HG03575 (cell line): ENCODE data around the gene RGS6.

ENCODE experiments used
- ATAC-seq: cut with Tn5 transposase; IDR thresholded peaks from one replicate; pipeline ENCODE4 v1.9.1; 2021; ENCODE audit not compliant: unreplicated experiment, insufficient number of reproducible peaks, low FRiP score; ENCODE audit errors: extremely low read depth

RGS6 gene

DNA sequence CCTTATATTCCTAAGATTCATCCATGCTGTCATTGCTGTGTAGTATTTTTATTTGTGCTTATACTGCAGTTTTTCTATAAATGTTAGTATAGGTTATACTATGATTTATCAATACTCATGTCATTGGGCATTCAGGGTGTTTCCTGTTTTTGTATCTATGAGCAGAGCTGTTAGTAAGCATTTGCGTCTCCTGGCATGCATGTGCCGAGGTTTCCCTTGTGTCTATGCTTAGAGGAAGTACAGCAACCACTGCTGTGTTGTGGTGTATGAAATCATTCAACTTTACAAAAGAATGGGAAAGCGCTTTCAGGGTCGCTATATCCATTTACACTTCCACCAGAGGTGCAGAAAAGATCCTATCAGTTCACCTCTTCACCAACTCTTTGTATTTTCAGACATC is 122.7 kb downstream of the RGS6 start:
- ATAC-seq = no peak

DNA sequence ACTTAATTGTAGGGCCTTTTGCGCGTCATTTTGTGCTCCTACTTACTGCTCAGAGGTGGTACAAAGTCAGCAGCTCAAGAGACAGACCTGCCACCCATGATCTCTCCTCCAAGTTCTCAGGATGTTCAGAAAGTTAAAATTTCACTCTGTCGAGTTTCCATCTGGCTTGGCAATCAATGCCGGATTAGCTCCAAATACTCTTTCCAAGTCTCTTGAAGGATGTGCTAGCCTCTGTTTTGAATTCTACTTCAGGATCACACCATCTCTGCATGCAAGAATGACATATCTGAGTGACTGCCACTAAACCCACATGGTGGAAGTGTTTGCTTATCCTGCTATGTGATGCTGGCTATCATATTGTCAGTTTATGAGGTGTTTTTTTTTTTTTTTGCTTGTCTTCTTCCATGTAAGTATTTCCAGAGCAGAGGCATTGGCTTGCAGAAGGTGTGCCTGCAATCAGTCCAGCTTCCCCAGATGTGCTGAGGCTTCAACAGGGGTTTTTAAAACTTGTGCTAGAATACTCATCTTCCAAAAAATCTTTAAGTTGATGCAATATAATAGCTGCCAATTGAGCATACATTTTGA is 125.6 kb downstream of the RGS6 start:
- ATAC-seq = no peak

DNA sequence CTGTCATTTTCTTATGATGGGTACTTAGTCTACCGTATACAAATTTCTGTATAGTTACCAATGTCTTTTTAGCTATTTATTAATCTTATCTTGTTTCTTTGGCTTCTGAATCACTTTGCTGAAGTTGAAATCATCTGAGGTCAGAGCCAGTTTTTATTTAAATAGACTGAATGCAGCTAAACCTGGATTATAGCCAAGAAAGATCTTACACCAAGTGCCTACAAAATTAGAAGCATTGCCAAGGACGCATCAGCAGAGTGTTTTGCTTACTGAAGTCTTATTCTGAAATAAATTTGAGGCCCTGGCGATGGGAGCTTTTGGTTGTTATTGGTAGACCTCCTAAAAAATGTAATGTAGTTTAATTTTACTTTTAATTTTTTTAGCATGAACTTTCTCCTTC is 128.2 kb downstream of the RGS6 start:
- ATAC-seq = no peak

DNA sequence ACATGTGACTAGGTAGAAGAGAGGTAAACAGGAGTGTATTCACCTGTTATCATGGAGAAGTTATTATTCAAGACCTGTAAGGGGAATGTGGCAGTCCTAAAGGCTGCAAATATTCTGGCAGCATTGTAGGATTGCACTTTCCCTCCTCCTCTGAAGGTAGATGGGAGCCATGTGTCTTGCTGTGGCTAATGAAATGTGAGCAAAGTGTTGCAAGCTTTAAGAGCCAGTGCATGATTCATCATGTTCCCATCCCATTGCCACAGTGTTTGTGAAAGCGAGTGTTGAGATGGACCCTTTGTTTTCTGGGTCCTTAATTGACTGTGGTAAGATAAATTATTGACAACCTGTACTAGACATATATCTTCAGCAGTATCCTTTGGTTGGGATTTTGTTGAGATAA is 128.7 kb downstream of the RGS6 start:
- no peak for ATAC-seq

GRCh38 chr14:72061718-72062117 is 129.5 kb downstream of the RGS6 start:
- no peak for ATAC-seq

- ATAC-seq = no peak
These were observed 131.6 kb downstream of the RGS6 start for GRCh38 chr14:72063761-72064282.

DNA sequence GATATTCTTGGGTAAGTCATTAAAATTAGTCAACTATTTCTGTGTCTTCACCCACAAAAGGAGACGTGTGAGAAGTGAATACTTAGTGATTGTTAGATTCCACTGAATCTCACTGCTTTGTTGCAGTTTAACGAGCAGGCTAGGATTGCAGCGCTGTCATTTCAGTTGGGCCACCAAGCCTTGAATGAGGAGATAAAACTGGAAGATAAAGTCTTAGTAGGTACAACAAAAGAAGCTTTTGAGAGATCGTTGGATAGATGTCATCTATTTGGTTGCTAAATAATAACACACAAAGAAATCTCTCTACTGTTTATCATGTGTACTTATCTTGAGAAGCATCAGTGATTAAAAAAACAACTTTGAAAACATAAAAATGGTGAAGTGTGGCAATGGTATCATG is 132.3 kb downstream of the RGS6 start:
- ATAC-seq = no peak

DNA sequence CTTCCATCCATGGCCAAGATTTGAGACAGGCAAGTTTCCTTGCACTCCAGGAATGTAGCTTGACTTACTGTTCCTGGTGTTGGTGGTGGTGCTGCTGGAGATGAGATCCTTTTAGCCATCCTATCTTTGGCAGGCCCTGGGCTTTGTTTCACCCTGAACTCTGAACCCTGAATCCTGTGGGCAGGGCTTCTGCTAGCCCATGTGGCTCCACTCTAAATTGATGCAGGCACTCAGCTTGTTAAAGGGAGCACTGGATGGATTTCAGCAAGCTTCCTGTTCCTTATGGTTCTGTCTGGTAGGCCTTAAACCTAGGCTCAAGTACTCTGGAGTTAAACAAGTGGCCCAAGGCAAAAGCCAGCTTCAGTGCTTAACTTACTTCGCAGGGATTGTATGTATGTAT is 138.2 kb downstream of the RGS6 start:
- ATAC-seq = no peak

- ATAC-seq = no peak
These were observed 143.6 kb downstream of the RGS6 start for GRCh38 chr14:72075649-72076334.

GRCh38 chr14:72081137-72081536 is 148.9 kb downstream of the RGS6 start:
- no peak for ATAC-seq

DNA sequence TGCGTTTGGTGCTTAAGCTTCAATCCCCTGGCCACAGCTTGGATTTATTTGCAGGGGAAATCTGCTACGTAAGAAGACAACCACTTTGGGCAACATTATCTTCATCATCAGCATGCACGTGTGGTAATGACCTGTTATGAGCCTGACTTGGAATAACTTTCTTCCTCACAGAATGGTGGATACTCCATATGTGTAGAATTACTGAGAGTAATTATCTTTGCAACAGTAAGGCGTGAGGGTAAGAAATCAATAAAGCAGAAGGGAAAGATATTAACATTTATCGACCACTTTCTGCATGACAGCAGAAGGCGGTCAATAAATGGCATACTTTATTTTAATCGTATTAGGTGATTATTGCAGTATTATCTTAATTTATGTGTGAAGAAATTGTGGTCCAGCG is 152.7 kb downstream of the RGS6 start:
- ATAC-seq = no peak

DNA sequence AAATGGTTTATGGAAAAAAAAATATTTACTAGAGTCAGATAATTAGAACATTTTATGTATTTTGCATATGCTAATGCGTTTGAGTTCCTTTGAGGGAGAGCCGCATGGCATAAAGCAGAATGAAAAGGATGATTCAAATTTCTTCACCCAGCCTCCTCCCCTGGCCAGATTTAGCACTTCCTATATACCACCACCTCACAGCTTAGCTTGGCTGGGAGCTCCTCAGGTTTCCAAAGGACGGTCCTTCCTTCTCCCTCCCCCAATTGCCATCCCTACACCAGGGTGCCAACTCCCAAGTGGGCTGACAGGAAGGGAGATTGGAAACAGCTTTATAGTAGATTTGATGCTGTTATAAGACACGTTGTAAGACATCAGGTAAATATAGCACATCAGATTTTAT is 157.4 kb downstream of the RGS6 start:
- no peak for ATAC-seq

- no peak for ATAC-seq
These were observed 162.8 kb downstream of the RGS6 start for GRCh38 chr14:72094844-72095582.

DNA sequence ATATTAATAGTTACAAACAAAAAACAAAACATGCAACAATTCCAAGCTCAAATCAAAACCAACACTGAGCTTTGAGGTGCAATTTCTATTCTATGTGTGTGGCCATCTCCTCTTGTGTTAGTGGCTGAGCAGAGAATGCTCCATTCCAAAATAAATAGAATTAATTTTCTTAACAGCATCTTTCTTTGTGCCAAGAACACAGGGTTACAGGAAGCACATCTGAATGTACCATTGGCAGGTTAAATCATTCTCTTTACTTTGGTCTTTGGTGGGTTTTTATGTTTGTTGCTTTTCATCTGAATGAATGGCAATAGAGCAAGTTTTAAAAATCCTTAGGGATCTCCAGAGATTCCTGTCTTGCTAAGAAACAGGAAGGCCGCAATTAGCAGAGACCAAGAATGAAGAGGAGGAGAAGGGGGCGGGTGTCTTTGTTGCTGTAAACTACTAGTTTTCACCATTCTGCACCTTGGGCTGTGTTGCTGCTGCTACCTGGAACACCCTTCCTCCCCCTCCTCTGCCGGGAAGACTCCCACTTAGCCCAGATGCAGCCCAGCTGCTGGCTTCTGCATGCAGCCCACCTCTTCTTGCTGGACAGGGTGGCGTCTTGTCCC is 165.0 kb downstream of the RGS6 start:
- no peak for ATAC-seq

GRCh38 chr14:72098210-72098609 is 166.0 kb downstream of the RGS6 start:
- ATAC-seq = no peak

- no peak for ATAC-seq
These were observed 167.3 kb downstream of the RGS6 start for GRCh38 chr14:72099566-72099965.

DNA sequence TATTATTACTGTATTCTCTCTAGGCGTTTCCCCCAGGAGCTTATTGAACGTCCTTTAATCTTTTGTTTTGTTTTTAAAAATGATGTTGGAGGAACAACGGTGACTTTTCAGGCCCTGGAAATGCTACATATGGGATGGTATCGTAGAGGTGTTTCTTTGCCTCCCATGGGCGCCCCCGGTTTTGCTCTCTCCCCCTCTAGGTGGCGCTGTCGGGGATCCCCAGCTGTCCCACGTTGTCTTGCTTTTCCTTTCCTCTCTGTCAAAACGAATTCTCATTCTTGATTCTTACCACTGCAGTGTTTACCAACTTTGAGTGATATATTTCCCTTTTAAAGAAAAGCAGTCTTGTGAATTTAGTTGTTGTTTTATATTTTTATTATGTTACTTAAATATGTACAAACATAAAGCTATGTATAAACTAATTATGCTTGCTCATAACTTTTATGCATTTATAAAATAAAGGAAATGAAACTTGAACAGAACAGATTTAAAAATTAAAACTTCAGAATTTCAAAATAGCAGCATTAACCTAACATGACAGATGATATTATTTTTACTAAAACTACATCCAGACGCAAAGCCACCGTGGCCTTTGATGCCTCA is 171.9 kb downstream of the RGS6 start:
- no peak for ATAC-seq

DNA sequence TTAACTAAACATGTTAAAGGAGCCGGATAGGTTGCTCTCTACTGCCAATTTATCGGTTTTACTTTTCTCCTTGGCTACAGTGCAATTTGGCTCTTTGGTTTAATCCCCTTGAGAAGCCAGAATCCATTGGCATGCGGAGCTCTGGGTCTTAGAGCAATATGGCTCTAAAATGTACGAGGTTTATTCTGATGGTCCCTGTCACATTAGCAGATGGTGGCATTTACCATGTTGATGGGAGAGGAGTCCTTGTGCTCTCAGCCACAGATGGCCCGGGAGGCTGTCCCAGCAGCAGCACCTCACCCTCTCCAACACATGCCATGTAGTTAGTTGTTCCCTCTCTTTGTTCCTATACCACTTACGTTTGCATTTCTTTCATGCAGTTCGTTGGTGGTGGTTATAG is 179.7 kb downstream of the RGS6 start:
- ATAC-seq = no peak

GRCh38 chr14:72118841-72119240 is 186.6 kb downstream of the RGS6 start:
- ATAC-seq = no peak
